Activated CD4-positive, alpha-beta T cell treated with anti-CD3 and anti-CD28 coated beads, Interleukin-2, amount 50 U/mL, for 1 hour (primary cell): ENCODE results near the gene LIPJ.

Experiments used
- DNase-seq: peaks from one replicate; pipeline ENCODE4 v3.0.0-alpha.2; 2020

LIPJ gene

DNA sequence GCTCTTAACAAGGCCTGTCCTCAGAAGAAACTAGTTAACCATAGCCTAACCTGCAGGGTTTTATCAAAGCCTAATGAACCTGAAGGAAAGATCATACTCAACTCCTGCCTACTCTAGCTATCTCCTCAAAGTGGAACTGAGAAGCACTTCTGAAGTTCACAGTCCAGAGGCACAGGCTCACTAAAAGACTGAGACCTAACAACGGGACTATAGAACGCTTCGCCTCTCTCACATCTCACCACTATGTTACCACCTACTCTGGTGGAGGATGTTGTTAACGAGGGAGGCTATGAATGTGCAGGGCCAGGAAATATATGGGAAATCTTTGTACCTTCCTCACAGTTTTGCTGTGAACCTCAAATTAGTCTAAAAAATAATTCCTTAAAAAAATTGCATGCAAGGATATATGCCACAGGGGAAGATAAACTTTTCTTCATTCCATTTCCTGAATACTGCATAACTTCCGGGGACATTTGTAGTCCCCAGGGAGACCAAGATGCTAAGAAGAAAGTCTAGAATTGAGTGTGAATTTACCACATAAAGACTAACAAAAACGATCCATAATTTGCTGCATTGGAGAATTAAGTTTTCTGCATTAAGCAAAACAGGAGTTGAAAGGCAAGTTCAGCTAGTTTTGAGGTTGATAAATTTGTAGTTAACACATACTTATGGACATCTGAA lies 21.6 kb downstream of the LIPJ start:
- DNase-seq, result no peak

DNA sequence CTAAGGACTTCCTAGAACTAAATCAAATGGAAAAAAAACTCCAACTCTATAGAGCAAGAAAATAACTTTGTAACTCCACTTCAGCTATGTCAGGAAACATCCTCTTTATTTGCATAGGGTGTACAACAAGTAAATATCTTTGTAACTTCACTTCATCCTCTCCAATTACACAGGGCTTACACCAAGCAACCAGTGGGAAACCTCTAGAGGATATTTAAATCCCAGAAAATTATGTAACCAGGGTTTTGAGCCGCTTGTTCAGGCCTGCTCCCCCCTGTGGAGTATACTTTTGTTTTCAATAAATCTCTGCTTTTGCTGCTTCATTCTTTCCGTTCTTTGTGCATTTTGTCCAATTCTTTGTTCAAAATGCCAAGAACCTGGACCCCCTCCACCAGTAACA lies 22.2 kb downstream of the LIPJ start:
- DNase-seq, result no peak

DNA sequence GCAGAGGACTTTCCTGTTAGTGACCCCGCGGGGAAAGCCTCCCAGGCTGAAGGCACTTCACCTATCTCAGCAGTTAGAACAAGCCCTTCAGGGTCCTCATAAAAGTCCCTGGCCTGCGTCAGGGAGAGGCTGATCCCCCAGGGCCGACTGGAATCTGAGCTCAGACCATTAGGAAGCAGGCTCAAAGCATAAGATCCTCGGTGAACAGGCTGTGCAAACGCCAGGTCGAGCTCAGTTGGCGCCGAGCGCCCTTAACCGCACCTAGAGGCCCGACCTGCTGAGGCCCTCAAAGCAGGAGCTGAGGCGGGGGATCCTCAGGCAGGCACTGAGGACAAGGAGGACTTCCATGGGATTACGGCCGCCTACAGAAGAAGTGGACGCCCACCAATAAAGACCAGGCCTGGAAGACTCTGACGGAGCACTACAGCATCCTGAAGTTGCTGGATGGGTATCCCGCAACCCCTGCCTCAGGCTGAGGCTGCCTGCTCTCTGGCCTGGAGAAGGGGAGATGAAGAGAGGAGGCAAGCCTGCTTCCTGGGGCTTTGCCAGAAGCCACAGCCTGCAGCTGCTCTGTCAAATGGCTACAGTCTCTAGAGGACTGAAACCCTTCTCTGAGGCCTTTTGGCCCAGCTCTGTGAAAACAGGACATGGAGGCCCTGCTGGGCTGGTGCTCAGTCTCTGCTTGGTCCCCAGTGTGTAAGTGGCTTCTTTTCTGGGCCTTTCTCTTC lies 29.9 kb downstream of the LIPJ start:
- no peak for DNase-seq

DNA sequence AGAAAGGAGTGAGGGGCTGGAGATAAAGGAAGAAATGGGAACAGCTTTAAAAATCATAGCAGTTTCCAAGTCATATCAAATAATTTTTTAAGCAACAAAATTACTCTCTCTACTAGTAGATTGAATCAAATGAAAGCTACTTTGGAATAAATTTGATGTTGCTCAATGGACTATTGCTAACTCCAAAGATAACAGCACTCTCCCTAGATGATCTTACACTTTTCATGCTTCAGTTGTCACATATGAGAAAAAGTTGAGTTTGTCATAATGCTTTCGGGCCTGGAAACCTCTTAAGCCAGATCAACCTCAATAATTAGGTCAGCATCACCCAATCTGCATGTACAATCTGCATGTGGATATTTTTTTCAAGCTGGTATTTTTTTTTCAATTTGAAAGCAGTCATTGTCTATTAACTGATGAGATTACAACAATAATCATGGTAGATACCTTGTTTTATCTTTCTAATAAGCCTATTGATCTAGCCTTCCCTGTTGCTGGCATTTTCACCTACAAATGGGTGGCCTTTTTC lies 31.3 kb downstream of the LIPJ start:
- DNase-seq, result no peak

DNA sequence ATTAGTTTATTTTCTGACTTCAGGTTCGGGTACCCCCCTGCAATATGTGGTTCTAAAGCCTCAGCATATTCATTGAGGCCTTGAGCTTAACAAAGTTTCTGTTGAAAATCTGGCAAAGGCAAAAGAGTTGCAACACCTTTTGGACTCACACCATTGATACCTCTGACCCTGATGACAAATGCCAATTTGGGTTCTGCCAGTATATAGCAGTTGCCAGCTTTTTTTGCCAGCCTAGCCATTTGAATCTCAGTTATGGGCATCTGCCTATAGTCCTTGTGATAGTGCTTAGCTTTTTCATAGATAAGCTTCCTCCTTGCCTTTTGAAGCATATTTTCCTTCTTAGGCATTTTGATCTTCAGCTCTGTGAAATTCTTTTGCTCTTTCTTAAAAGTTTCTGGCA lies 31.9 kb downstream of the LIPJ start:
- DNase-seq, result no peak

DNA sequence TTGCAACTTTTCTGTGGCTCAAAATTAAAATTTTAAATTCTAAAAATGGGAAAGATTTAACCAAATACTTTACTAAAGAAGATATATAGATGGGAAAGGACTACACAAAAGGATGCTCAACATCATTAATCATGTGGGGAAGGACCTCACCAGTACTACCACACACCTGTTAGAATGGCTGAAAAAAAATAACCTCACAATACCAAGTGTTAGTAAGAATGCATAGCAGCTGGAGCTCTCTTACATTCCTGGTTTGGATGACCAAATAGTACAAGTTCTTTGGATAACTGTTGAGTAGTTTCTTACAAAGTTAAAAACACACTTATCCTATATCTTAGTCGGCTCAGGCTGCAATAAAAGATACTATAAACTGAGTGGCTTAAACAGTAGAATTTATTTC lies 33.9 kb downstream of the LIPJ start:
- DNase-seq, result no peak

DNA sequence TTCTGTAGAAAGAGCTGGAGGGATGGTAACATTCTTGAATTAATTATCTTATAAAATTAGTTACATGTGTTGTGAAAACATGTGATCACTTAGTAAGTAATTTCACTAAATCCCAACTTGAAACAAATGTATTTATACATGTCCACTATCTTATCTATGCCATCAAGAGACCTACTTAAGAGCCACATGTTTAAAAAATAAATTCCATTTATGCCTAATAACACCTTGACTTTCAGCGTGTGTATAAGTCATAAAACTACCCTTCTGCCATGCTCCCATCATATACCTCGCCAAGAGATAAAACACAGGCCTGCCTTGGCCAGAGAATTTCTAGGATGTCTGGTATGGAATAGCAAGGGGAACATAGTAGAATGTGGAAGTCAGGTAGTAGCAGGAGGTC lies 37.3 kb downstream of the LIPJ start:
- DNase-seq, result no peak

DNA sequence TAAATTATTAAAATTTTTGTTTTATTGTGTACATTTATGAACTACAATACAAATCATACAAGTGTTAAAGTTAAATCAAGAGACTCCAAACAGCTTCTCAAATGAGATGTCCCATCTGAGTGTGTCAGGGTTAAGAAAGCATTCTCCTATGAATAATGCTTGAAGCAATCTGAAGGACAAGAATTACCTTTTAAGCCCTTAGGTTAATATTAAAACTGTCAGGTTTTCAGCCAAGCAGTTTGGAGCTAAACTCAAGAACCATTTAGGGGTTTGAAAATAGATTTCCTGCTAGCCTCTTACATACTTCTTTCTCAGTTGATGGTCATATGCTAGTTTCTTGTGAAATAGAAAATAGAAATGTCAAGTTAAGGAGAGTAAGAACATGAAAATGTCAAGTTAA lies 38.3 kb downstream of the LIPJ start:
- no peak for DNase-seq

DNA sequence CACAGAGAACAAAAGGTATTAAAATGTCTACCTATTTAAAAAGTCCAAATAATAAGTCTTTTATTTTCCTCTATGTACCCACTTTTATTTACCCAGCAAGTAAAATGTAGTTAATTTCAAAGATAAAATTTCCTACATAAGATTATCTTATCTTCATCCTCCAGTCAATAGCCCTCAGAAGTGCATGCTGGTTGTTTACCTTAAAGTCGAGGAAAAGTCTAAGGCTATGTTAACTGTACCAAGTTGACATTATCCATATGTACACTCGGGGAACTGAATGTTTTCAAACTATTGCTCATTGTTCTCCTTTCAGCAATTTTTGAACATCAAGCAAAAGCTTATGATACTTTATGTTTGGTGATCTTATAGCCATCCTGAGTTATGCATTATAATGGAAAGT lies 53.6 kb downstream of the LIPJ start:
- DNase-seq, result no peak

DNA sequence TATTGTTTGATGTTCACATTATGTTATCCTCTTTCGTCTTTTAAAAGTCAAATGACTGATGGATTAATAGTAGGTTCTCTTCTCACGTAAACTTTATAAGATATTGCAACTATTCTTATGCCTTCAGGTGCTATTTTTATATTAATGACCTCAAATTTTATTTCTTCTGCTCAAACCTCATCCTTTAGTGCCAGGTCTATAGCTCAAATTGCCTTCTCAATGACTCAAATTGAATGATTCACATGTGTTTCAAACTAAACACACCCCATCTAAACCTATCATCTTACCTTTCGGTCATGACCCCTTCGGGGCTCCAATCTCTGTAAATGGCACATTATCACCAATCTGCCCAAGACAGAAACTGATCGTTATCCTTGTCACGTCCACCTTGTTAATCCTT lies 55.6 kb downstream of the LIPJ start:
- DNase-seq, result no peak

DNA sequence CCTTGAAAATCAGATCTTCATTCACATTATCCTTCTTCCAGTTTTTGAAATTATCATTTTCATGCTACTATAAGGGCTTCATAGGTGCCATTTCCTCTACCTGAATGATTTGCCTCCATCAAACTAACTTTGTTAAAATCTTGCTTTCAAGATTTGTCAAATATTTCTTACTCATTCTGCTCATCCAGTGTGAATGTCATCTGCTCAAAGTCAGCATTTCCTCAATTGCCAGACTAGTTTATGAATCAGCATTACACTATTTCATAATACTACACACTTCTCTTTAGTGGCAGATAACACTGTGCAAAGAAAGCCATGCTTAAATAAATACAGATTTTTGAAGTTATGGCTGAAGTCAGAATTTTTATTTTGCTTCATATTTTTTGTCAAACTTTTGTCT lies 56.4 kb downstream of the LIPJ start:
- no peak for DNase-seq

DNA sequence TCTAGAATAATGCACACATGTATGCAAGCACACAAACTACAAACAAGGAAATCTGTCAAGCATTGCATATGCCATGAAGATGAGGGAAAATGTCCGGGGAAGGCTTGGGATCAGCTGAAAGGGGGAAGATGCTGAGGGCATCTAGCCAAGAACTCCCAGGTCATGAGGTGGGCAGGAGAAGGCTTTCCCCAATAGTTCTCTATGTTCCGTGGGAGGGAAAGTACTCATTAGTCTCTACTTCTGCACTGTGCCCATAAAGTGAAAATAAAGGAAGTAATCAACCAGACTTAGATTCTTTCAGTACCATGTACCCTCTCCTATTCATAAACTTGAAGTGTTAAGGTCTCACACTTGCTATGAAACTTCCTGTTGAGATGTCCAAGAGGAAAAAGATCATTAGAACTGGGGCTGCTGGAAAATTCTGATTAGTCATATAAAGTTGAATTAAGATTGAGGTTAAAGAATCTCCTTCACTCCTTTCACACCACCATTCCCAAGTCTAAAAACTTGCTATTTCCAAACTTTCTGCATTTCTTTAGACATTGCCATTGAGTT lies 60.6 kb downstream of the LIPJ start:
- DNase-seq, result no peak

DNA sequence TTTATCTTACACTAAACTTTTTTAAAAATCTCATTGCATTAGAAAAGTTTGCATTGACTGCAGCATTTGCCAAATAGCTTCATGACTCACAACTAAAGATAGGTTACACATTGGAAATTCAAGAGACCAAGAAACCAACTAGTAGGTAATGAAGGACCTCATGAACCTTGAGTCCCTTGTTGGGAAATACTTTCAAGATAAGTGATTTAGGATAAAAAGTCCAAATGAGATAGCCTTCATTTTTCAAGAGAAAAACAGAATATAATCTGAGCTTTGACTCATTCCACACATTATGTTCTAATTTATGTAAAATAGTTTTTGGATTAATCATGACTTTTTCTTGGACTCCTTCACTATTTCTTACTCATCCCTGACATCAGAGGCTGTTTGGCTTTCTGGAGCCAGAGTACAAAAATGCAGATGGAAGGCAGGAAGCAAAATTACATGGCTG lies 64.6 kb downstream of the LIPJ start:
- DNase-seq, result no peak

DNA sequence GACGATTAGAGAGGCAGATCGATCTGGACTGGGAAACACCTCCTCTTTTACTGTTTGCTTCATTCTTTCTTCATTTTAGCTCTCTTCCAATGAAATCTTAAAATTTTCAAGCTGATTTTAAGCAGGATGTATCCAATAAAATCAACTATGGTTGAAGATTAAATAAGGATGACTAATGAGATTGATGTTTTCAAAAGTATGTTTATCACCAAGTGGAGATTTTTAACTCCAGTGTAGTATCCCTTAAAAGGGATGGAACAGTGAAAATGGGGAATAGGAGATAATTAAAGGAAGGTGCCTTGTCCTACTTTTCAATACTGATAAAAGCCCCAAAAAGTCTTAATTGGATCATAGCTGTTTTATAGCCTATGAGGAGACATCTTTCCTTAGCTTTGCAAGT lies 66.1 kb downstream of the LIPJ start:
- DNase-seq, result no peak
